Immature natural killer cell (primary cell): ENCODE results near the gene DMBX1. TPM values are rescaled to one million over a fixed set of nuclear protein-coding genes. Genes with fewer than 3 reads are reported as not detected.

ENCODE experiments used
- DNase-seq, 3 donors: peaks; one replicate each; pipeline ENCODE4 v3.0.0; 2022; ENCODE audit warnings: mixed read lengths in 1 of 3
- H3K27ac Mint-ChIP-seq, 6 donors: one replicate each; pipeline ENCODE4 v1.8.0; 2020; ENCODE audit warnings: mixed read lengths in 6 of 6, mild to moderate bottlenecking in 5 of 6, inconsistent platforms in 4 of 6, moderate library complexity in 3 of 6
- H3K27me3 Mint-ChIP-seq, 3 donors: one replicate each; pipeline ENCODE4 v1.8.0; 2020 to 2021; ENCODE audit warnings: low read depth in 3 of 3, mild to moderate bottlenecking in 3 of 3, mixed read lengths in 3 of 3, moderate library complexity in 3 of 3, inconsistent platforms in 1 of 3
- H3K36me3 Mint-ChIP-seq, 3 donors: one replicate each; pipeline ENCODE4 v1.8.0; 2020; ENCODE audit warnings: mixed read lengths in 3 of 3, inconsistent platforms in 2 of 3, mild to moderate bottlenecking in 2 of 3
- H3K4me1 Mint-ChIP-seq, 2 donors: one replicate each; pipeline ENCODE4 v1.8.0; 2020; ENCODE audit warnings: inconsistent platforms in 2 of 2, mild to moderate bottlenecking in 2 of 2, mixed read lengths in 2 of 2, moderate library complexity in 1 of 2
- H3K4me3 Mint-ChIP-seq, 5 donors: one replicate each; pipeline ENCODE4 v1.8.0; 2020; ENCODE audit warnings: mild to moderate bottlenecking in 5 of 5, mixed read lengths in 5 of 5, inconsistent platforms in 3 of 5, moderate library complexity in 3 of 5
- H3K9me3 Mint-ChIP-seq, 6 donors: one replicate each; pipeline ENCODE4 v1.8.0; 2020; ENCODE audit warnings: mild to moderate bottlenecking in 6 of 6, mixed read lengths in 6 of 6, inconsistent platforms in 4 of 6, moderate library complexity in 3 of 6
- polyA plus RNA-seq, 3 donors: library from polyadenylated mRNA; unstranded; fragments of 300-500 nt; fragmentation: Illumina TruSeq; gene quantifications; one replicate each; pipeline ENCODE4 v1.2.3, GENCODE V29; 2021

The DMBX1 gene
- polyA plus RNA-seq, 3 donors from 2014 or later = not detected

DNA sequence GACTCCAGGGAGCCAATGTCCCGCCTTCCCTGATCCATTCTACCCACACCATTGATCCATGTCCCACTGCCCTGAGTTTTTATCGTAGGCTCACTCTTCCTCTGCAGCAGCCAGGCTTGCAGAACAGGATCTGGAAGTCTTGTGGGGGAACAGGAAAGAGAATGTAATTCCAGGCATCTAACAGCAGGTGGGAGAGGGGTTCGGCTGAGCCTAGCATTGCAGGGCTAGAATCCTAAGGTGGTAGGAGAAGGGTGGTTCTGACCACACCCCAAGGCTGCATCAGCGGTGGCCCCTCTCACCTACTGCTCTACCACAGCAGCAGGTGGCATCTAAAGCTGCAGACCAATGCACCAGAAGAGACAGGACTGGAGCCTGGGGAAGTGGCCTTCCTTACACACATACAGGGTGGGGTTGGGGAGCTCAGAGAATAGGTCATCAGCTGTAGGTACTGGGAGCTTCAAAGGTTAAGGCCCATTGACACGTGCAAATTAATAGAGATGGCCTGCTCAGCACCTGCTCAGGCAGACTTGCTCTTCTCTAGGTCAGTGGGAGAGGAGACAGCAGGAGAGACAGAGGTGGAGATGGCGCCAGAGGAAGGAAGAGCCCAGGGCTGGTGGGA is 41.3 kb downstream of the DMBX1 start:
- H3K4me3 Mint-ChIP-seq = peak overlapping the region in 1 of 5 donors; percentile 46
- H3K27ac Mint-ChIP-seq = no peak overlapping the region
- peaks cover 6 to 8% of the 10 kb centered on the region in 2 donors for H3K4me1 Mint-ChIP-seq
- DNase-seq = no peak
- peaks cover 5 to 15% (median 9%) of the 10 kb centered on the region in 3 donors for H3K27me3 Mint-ChIP-seq
- no peaks in the 10 kb centered on the region for H3K36me3 Mint-ChIP-seq
- H3K9me3 Mint-ChIP-seq = peaks cover 0 to 1% (median 0%) of the 10 kb centered on the region in 6 donors

DNA sequence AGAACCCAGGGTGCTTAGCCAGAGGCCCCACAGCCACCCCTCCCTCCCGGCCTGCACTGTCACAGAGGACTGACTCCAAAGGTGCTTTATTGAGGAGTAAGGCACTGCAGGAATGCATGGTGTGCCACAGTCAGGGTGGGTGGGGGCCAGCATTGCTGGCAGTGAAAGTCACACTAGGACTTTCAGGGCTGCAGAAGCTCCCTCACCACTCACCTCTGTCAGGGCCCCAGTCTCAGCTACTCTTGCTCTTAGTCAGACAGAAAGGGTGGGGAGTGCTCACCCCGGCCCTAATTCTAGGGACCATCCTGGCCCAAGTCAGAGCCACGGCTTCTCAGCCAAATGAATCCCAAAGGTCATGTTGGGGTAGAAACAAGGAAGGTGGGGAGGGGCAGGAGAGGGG is 42.5 kb downstream of the DMBX1 start:
- Mint-ChIP-seq H3K4me3 (peak overlapping the region in 2 of 5 donors; percentile 54 to 66), H3K27me3 (peaks cover 5 to 13% (median 12%) of the 10 kb centered on the region in 3 donors), H3K27ac (peak overlapping the region in 1 of 6 donors; percentile 34), H3K4me1 (peaks cover 6 to 8% of the 10 kb centered on the region in 2 donors), H3K9me3 (peaks cover 0 to 1% (median 0%) of the 10 kb centered on the region in 6 donors), H3K36me3 (no peaks in the 10 kb centered on the region)
- DNase-seq = no peak

DNA sequence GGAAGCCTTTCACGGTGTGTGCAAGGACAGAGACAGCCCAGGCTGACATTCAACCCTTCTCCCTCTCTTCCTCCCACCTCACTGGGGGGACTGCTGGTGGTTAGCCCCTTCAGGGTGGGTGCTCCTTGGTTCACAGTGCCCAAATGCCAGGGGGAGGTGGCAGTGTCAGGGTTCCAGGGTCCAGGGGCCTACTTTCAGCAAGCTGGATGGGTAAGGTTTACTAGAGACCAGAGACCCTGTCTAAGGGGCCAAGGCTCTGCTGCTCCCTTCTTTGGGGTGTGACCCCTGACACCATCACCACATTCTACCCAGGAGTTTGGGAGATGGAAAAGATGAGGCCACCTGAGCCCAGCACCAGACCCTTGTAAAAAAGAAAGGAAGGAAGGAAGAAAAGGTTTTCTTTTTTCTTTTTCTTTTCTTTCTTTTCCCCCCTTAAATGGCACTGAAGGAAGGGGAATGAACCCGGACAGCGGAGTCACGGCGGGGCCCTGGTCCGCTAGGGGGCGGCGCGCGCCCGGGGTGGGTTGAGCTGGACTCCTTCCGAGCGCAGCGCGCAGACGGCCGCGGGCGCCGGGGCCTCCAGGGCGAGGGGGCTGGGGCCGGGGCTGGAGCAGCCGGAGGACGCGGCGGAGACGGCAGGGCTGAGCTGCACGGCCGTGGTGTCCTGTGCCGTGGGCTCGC is 43.0 kb downstream of the DMBX1 start:
- peaks cover 0 to 1% (median 0%) of the 10 kb centered on the region in 6 donors for H3K9me3 Mint-ChIP-seq
- peaks cover 6 to 8% of the 10 kb centered on the region in 2 donors for H3K4me1 Mint-ChIP-seq
- peaks cover 5 to 16% (median 11%) of the 10 kb centered on the region in 3 donors for H3K27me3 Mint-ChIP-seq
- H3K27ac Mint-ChIP-seq = peak overlapping the region in 1 of 6 donors; percentile 12
- H3K36me3 Mint-ChIP-seq = no peaks in the 10 kb centered on the region
- H3K4me3 Mint-ChIP-seq = peak overlapping the region; percentile 13 to 66 (median 62)
- peak; percentile 60 to 72 (median 66) for DNase-seq

DNA sequence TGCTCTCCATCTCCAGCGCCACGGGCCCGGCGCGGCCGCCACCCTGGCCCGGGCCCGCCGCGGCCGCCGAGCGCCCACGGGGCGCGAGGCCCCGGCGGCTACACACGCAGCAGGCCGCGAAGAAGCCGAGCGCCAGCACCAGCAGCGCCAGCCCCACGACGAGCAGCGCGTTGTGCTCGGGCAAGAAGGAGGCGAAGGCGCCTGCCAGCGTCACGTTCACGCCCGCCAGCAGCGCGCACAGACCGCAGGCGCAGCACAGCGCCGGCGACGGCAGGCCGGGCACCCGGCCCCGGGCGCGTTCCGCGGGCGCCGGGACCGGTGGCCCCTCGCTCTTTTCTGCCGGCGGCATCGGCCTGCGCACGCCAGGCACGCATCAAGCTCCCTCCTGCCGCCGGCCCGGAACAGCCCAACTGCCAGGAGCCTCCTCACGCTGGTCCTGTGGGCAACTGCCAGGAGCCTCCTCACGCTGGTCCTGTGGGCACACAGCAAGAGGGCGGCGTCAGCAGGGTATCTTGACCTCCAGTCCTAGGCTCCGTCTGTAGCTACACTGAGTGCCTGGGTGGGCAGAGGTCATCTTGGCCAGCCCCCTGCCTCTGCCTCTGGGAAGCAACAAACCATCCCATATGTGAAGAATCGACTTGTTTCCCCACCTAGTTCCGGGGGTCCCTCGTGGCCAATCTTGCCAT is 43.7 kb downstream of the DMBX1 start:
- DNase-seq = peak; percentile 46 to 68 (median 55)
- no peaks in the 10 kb centered on the region for H3K36me3 Mint-ChIP-seq
- H3K4me1 Mint-ChIP-seq = peaks cover 6 to 8% of the 10 kb centered on the region in 2 donors
- H3K9me3 Mint-ChIP-seq = peaks cover 0 to 1% (median 0%) of the 10 kb centered on the region in 6 donors
- peak overlapping the region; percentile 82 to 94 (median 90) for H3K4me3 Mint-ChIP-seq
- peak overlapping the region in 5 of 6 donors; percentile 73 to 94 (median 85) for H3K27ac Mint-ChIP-seq
- peaks cover 6 to 16% (median 10%) of the 10 kb centered on the region in 3 donors for H3K27me3 Mint-ChIP-seq

DNA sequence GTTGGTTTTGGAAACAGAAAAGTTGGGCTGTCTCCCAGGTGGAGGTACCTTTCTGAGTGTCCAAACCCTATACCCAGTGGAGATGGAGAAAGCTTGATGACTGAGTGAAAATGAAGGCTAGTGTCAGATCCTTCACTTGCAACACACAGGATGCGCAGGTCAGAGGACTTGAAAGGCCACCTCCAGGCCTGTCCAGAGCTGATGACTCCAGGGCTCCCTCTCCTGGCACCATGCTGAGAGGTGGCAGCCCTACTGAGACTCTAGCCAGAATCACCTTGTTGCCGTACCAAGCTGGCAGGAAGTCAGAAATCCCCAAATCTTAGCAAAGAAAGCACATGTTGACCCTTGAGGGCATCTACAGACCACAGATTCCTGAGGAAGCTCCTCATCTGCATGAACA is 45.4 kb downstream of the DMBX1 start:
- no peak overlapping the region for H3K4me3 Mint-ChIP-seq
- no peaks in the 10 kb centered on the region for H3K36me3 Mint-ChIP-seq
- peaks cover 6 to 8% of the 10 kb centered on the region in 2 donors for H3K4me1 Mint-ChIP-seq
- peaks cover 0 to 1% (median 0%) of the 10 kb centered on the region in 6 donors for H3K9me3 Mint-ChIP-seq
- H3K27ac Mint-ChIP-seq = no peak overlapping the region
- peaks cover 5 to 11% (median 11%) of the 10 kb centered on the region in 3 donors for H3K27me3 Mint-ChIP-seq
- no peak for DNase-seq

DNA sequence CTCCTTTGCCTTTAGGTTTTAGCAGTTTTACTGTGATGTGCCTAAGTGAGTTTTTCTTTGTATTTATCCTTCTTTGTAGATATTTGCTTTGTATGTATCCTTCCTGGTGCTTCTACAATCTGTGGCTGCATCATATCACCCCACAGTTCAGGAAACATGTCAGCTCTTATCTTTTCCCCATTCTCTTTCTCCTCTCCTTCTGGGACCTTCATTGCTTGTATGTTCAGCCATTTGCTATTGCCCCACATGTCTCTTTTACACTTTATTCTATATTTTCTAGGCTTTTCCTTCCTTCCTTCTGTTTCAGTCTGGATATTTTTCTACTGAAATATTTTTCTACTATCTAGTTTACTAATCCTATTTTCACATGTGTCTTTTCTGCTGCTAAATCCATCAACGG is 46.9 kb downstream of the DMBX1 start:
- Mint-ChIP-seq H3K9me3 (peaks cover 0 to 1% (median 0%) of the 10 kb centered on the region in 6 donors), H3K4me3 (no peak overlapping the region), H3K27ac (peak overlapping the region in 1 of 6 donors; percentile 8), H3K36me3 (peaks cover 0 to 3% (median 0%) of the 10 kb centered on the region in 3 donors), H3K4me1 (peaks cover 6 to 8% of the 10 kb centered on the region in 2 donors), H3K27me3 (peaks cover 7 to 14% (median 13%) of the 10 kb centered on the region in 3 donors)
- no peak for DNase-seq

DNA sequence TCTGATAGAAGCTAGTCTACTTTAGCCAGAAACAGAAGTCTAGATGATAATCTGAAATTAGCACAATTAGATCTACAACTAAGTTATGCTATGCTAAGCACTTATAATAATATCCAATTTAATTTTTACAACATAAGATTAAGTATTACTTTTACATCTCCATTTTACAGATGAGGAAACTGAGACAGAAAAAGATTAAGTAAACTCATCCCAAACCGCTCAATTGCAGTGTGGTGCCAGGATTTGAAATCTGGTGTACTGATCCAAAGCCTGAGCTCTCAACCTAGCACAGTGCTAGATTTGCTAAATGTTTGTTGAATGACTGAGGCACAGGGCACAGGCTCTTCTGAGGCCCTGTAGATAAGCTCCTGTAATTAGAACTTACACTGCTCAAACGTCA is 48.0 kb downstream of the DMBX1 start:
- Mint-ChIP-seq H3K27me3 (peaks cover 8 to 14% (median 13%) of the 10 kb centered on the region in 3 donors), H3K36me3 (peaks cover 0 to 3% (median 0%) of the 10 kb centered on the region in 3 donors), H3K9me3 (peaks cover 0 to 1% (median 0%) of the 10 kb centered on the region in 6 donors), H3K27ac (no peak overlapping the region), H3K4me1 (peaks cover 6 to 8% of the 10 kb centered on the region in 2 donors), H3K4me3 (no peak overlapping the region)
- no peak for DNase-seq

DNA sequence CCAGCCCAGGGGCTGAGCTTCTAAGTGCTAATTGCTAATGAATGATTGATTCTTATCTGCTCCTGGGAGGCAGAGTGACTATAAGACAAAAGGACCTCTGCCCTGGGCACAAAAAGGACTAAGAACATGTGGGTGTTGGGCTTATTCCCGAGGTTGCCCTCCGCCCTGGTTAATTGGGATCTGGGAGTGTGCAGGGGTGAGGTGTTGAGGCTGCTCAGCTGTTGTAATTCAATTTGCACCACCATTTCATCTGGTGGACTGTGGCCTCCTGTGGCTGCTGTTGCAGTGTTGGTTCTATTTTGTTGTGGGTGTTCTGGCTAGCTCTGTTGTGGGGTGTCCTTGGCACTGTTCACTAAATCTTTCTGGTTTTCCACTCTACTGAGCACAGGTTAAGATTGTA is 48.5 kb downstream of the DMBX1 start:
- no peak for DNase-seq
- H3K4me3 Mint-ChIP-seq = no peak overlapping the region
- H3K9me3 Mint-ChIP-seq = peaks cover 0 to 1% (median 0%) of the 10 kb centered on the region in 6 donors
- no peak overlapping the region for H3K27ac Mint-ChIP-seq
- H3K4me1 Mint-ChIP-seq = peaks cover 6 to 8% of the 10 kb centered on the region in 2 donors
- peaks cover 10 to 14% (median 13%) of the 10 kb centered on the region in 3 donors for H3K27me3 Mint-ChIP-seq
- H3K36me3 Mint-ChIP-seq = peaks cover 0 to 3% (median 0%) of the 10 kb centered on the region in 3 donors

Other genes starting within 250 kb of the DMBX1 start
- gene RAD54L, start 242.1 kb upstream of the DMBX1 start, polyA plus RNA-seq = under 1 TPM in 2 of 3 donors, not detected in 1; 0.51 to 0.90 TPM
- gene LRRC41, start 186.2 kb upstream of the DMBX1 start, polyA plus RNA-seq = 10 to 100 TPM; 44.2 to 71.6 (median 65.4) TPM
- gene UQCRH, start 186.1 kb upstream of the DMBX1 start, polyA plus RNA-seq = 100 to 1,000 TPM; 222 to 278 (median 252) TPM
- 10 to 100 TPM in 1 of 3 donors, 1 to 10 TPM in 2; 3.4 to 16.3 (median 7.4) TPM for gene NSUN4, start 149.0 kb upstream of the DMBX1 start, polyA plus RNA-seq
- gene FAAH, start 95.5 kb upstream of the DMBX1 start, polyA plus RNA-seq = 1 to 10 TPM; 1.8 to 2.8 (median 2.1) TPM
- not detected for gene KNCN, start 61.8 kb downstream of the DMBX1 start, polyA plus RNA-seq
- 10 to 100 TPM; 23.2 to 35.7 (median 27.6) TPM for gene MKNK1, start 114.4 kb downstream of the DMBX1 start, polyA plus RNA-seq
- gene MOB3C, start 127.0 kb downstream of the DMBX1 start, polyA plus RNA-seq = 10 to 100 TPM in 1 of 3 donors, 1 to 10 TPM in 2; 5.5 to 14.6 (median 6.8) TPM
- gene ATPAF1, start 178.5 kb downstream of the DMBX1 start, polyA plus RNA-seq = 100 to 1,000 TPM in 1 of 3 donors, 10 to 100 TPM in 2; 50.6 to 139 (median 51.7) TPM
- gene TEX38, start 182.0 kb downstream of the DMBX1 start, polyA plus RNA-seq = not detected
- 100 to 1,000 TPM in 1 of 3 donors, 10 to 100 TPM in 2; 85.8 to 145 (median 98.8) TPM for gene EFCAB14, start 229.3 kb downstream of the DMBX1 start, polyA plus RNA-seq